ENCODE data around the gene IGFBP1. TPM values are rescaled to one million over a fixed set of nuclear protein-coding genes. Genes with fewer than 3 reads are reported as not detected.

IGFBP1 gene
- total RNA-seq, 3 donors from 2014 or later (not counting 1 experiment from before 2014, with no cell fraction given), result not detected

GRCh38 chr7:45878457-45879144, 9.7 kb upstream of the IGFBP1 start:
- H3K27me3 ChIP-seq (ENCODE audit: control insufficient read depth, insufficient read depth, low read length), result no peaks in the 10 kb centered on the region
- TF ChIP-seq CTCF (IDR thresholded peaks at IDR 0.05), result no peak
- intact Hi-C loops (cut with micrococcal nuclease), result no loop called here
- no peaks in the 10 kb centered on the region for H3K4me1 ChIP-seq (ENCODE audit: control insufficient read depth, insufficient read depth, low read length)
- H3K36me3 ChIP-seq (ENCODE audit: control insufficient read depth, insufficient read depth, low read length), result no peaks in the 10 kb centered on the region
- Mint-ChIP-seq H3K27ac (no peak overlapping the region), H3K9me3 (no peaks in the 10 kb centered on the region), H3K4me3 (no peak overlapping the region), H3K27me3 (ENCODE audit: low read depth in 2 of 2) (peaks cover 0 to 5% of the 10 kb centered on the region in 2 donors), H3K36me3 (no peaks in the 10 kb centered on the region), H3K4me1 (no peaks in the 10 kb centered on the region)
- DNase-seq (no peak), ATAC-seq (no peak)
- no peak overlapping the region for H3K27ac ChIP-seq (ENCODE audit: low read length)
- H3K4me3 ChIP-seq (ENCODE audit: low read length), result no peak overlapping the region
- H3K9me3 ChIP-seq (ENCODE audit: control insufficient read depth, insufficient read depth, low read length), result no peaks in the 10 kb centered on the region
- 59% methylated on average over 3 of the region's 3 CpGs for WGBS (ENCODE audit: insufficient coverage)

GRCh38 chr7:45880433-45880860, 7.8 kb upstream of the IGFBP1 start:
- 87% methylated on average over 7 of the region's 7 CpGs for WGBS (ENCODE audit: insufficient coverage)
- no peak overlapping the region for H3K4me3 Mint-ChIP-seq
- intact Hi-C loops (cut with micrococcal nuclease), result no loop called here
- Histone ChIP-seq H3K4me1 (ENCODE audit: control insufficient read depth, insufficient read depth, low read length) (no peaks in the 10 kb centered on the region), H3K4me3 (ENCODE audit: low read length) (no peak overlapping the region), H3K9me3 (ENCODE audit: control insufficient read depth, insufficient read depth, low read length) (no peaks in the 10 kb centered on the region), H3K27me3 (ENCODE audit: control insufficient read depth, insufficient read depth, low read length) (no peaks in the 10 kb centered on the region), H3K36me3 (ENCODE audit: control insufficient read depth, insufficient read depth, low read length) (no peaks in the 10 kb centered on the region), H3K27ac (ENCODE audit: low read length) (no peak overlapping the region)
- H3K9me3 Mint-ChIP-seq, result no peaks in the 10 kb centered on the region
- H3K27me3 Mint-ChIP-seq (ENCODE audit: low read depth in 2 of 2), result peaks cover 10 to 15% of the 10 kb centered on the region in 2 donors
- H3K36me3 Mint-ChIP-seq, result no peaks in the 10 kb centered on the region
- DNase-seq, result no peak
- no peaks in the 10 kb centered on the region for H3K4me1 Mint-ChIP-seq
- ATAC-seq, result peak in 1 of 3 donors; percentile 41
- TF ChIP-seq CTCF (IDR thresholded peaks at IDR 0.05), result no peak
- no peak overlapping the region for H3K27ac Mint-ChIP-seq

GRCh38 chr7:45881280-45881758, 7.0 kb upstream of the IGFBP1 start:
- 90% methylated on average over 8 of the region's 9 CpGs for WGBS (ENCODE audit: insufficient coverage)
- intact Hi-C loops (cut with micrococcal nuclease), result no loop called here
- DNase-seq, result no peak

More at GRCh38 chr7:45881280-45881758, 7.0 kb upstream of the IGFBP1 start:
- Mint-ChIP-seq H3K36me3 (no peaks in the 10 kb centered on the region), H3K27me3 (ENCODE audit: low read depth in 2 of 2) (peaks cover 11 to 15% of the 10 kb centered on the region in 2 donors), H3K4me3 (no peak overlapping the region), H3K27ac (no peak overlapping the region), H3K4me1 (no peaks in the 10 kb centered on the region), H3K9me3 (no peaks in the 10 kb centered on the region)
- Histone ChIP-seq H3K36me3 (ENCODE audit: control insufficient read depth, insufficient read depth, low read length) (no peaks in the 10 kb centered on the region), H3K4me1 (ENCODE audit: control insufficient read depth, insufficient read depth, low read length) (no peaks in the 10 kb centered on the region), H3K27ac (ENCODE audit: low read length) (no peak overlapping the region), H3K27me3 (ENCODE audit: control insufficient read depth, insufficient read depth, low read length) (no peaks in the 10 kb centered on the region), H3K9me3 (ENCODE audit: control insufficient read depth, insufficient read depth, low read length) (no peaks in the 10 kb centered on the region), H3K4me3 (ENCODE audit: low read length) (no peak overlapping the region)
- ATAC-seq, result no peak
- no peak for TF ChIP-seq CTCF (IDR thresholded peaks at IDR 0.05)

Data from natural killer cell (primary cell).